Hepatocyte (in vitro differentiated cells): Measurements from ENCODE around the gene AKR1B1.

Source experiments
- EZH2 ChIP-seq: fragments of 200-600 bp; sonication (generic); IDR thresholded peaks from 2 replicates; pipeline ENCODE4 v1.6.1; 2016; ENCODE audit warnings: antibody characterized with exemption, mild to moderate bottlenecking, borderline replicate concordance
- TF ChIP-seq, protein P1 (sequence below): fragments of 200-600 bp; sonication (generic); IDR thresholded peaks from 2 replicates; pipeline ENCODE4 v1.5.1; 2016; ENCODE audit warnings: antibody characterized with exemption, mild to moderate bottlenecking; ENCODE audit not compliant: poor library complexity

DNA sequence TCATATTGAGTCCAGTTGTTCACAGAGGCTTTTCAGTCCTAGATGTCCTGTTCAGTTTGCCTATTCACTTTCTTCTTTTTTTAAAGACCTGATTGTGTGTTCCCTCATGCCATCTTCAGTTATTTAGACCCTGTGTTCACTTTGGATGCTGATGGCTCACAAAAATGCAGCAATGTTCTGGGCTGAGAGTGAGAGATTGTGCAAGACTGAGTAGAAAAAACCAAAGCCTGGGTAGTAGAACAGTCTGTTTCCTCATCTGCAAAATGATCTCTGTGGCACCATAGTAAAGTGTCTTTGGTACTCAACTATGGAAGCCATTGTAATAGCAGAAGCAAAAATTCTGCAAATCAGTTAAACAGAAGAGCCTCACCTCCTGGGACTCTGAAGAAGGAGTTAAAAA is 43.2 kb downstream of the AKR1B1 start:
- TF ChIP-seq, protein P1, sequence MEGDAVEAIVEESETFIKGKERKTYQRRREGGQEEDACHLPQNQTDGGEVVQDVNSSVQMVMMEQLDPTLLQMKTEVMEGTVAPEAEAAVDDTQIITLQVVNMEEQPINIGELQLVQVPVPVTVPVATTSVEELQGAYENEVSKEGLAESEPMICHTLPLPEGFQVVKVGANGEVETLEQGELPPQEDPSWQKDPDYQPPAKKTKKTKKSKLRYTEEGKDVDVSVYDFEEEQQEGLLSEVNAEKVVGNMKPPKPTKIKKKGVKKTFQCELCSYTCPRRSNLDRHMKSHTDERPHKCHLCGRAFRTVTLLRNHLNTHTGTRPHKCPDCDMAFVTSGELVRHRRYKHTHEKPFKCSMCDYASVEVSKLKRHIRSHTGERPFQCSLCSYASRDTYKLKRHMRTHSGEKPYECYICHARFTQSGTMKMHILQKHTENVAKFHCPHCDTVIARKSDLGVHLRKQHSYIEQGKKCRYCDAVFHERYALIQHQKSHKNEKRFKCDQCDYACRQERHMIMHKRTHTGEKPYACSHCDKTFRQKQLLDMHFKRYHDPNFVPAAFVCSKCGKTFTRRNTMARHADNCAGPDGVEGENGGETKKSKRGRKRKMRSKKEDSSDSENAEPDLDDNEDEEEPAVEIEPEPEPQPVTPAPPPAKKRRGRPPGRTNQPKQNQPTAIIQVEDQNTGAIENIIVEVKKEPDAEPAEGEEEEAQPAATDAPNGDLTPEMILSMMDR = no peak
- no peak for TF ChIP-seq EZH2
